Astrocyte (in vitro differentiated cells and primary cell): ENCODE measurements around the gene AIFM2. TPM values are rescaled to one million over a fixed set of nuclear protein-coding genes. Genes with fewer than 3 reads are reported as not detected.
"Not testable (repeated sequence)": the region's sequence is repeated elsewhere in the genome, so short reads cannot be mapped to it uniquely, and the experiment has no call there.

Source experiments
- DNase-seq: peaks from one replicate; pipeline ENCODE4 v3.0.0-alpha.2; 2010; ENCODE audit warnings: low read depth
- FAIRE-seq: peaks from 2 replicates; lab custom pipeline; 2011; peaks lifted over from hg19 to GRCh38; lab: Jason Lieb, UNC
- H2AFZ ChIP-seq: 2 replicates; pipeline ENCODE4 v1.6.0; 2012; ENCODE audit warnings: low read depth, low read length, inconsistent platforms
- H3K27ac ChIP-seq: 2 replicates; pipeline ENCODE4 v1.5.1; 2011; ENCODE audit warnings: low read depth, low read length, inconsistent platforms
- H3K27me3 ChIP-seq: 2 replicates; pipeline ENCODE4 v1.6.0; 2011; ENCODE audit warnings: low read length, inconsistent platforms; ENCODE audit not compliant: insufficient read depth
- H3K36me3 ChIP-seq: 2 replicates; pipeline ENCODE4 v1.5.1; 2011; ENCODE audit warnings: low read length, inconsistent platforms; ENCODE audit not compliant: insufficient read depth
- H3K4me1 ChIP-seq: 2 replicates; pipeline ENCODE4 v1.5.1; 2011; ENCODE audit warnings: low read length, inconsistent platforms; ENCODE audit not compliant: insufficient read depth
- H3K4me2 ChIP-seq: 2 replicates; pipeline ENCODE4 v1.6.0; 2012; ENCODE audit warnings: low read length, inconsistent platforms
- H3K4me3 ChIP-seq: 2 replicates; pipeline ENCODE4 v1.5.1; 2011; ENCODE audit warnings: low read depth, mild to moderate bottlenecking, low read length, inconsistent platforms; ENCODE audit not compliant: insufficient read depth
- H3K79me2 ChIP-seq: 2 replicates; pipeline ENCODE4 v1.6.0; 2012; ENCODE audit warnings: mild to moderate bottlenecking, low read length, inconsistent platforms; ENCODE audit not compliant: insufficient read depth
- H3K9ac ChIP-seq: 2 replicates; pipeline ENCODE4 v1.6.0; 2012; ENCODE audit warnings: mild to moderate bottlenecking, low read length, inconsistent platforms
- H3K9me3 ChIP-seq: 2 replicates; pipeline ENCODE4 v1.5.1; 2012; ENCODE audit warnings: low read depth, mild to moderate bottlenecking, low read length, inconsistent platforms; ENCODE audit not compliant: insufficient read depth
- H4K20me1 ChIP-seq: 2 replicates; pipeline ENCODE4 v1.6.0; 2012; ENCODE audit warnings: low read length, inconsistent platforms; ENCODE audit not compliant: insufficient read depth
- H3K27ac Mint-ChIP-seq: one replicate; pipeline ENCODE4 v1.8.0; 2021; ENCODE audit warnings: mild to moderate bottlenecking, mixed read lengths; ENCODE audit not compliant: unreplicated experiment
- H3K27me3 Mint-ChIP-seq: one replicate; pipeline ENCODE4 v1.8.0; 2021; ENCODE audit warnings: low read depth, mixed read lengths; ENCODE audit not compliant: unreplicated experiment
- H3K36me3 Mint-ChIP-seq: one replicate; pipeline ENCODE4 v1.8.0; 2021; ENCODE audit warnings: low read depth, mixed read lengths; ENCODE audit not compliant: unreplicated experiment
- H3K4me1 Mint-ChIP-seq: one replicate; pipeline ENCODE4 v1.8.0; 2021; ENCODE audit warnings: low read depth, mixed read lengths; ENCODE audit not compliant: unreplicated experiment
- H3K4me3 Mint-ChIP-seq: one replicate; pipeline ENCODE4 v1.8.0; 2021; ENCODE audit warnings: mild to moderate bottlenecking, moderate library complexity, mixed read lengths; ENCODE audit not compliant: unreplicated experiment
- H3K9me3 Mint-ChIP-seq: one replicate; pipeline ENCODE4 v1.8.0; 2021; ENCODE audit warnings: mild to moderate bottlenecking, mixed read lengths; ENCODE audit not compliant: unreplicated experiment
- EZH2 ChIP-seq: IDR thresholded peaks from 2 replicates; pipeline ENCODE4 v1.6.1; 2012; ENCODE audit warnings: mild to moderate bottlenecking, low read length, inconsistent platforms; ENCODE audit not compliant: insufficient read depth
- total RNA-seq: library from RNA; stranded (reverse); gene quantifications from 2 replicates; pipeline ENCODE4 v1.2.1, GENCODE V29; 2021
- TF ChIP-seq, protein P1 (sequence below): IDR thresholded peaks from 2 replicates; pipeline ENCODE4 v1.5.1; 2011; ENCODE audit warnings: low read depth, mild to moderate bottlenecking, inconsistent platforms, low read length, moderate library complexity; ENCODE audit not compliant: insufficient read depth

Gene AIFM2
- total RNA-seq, 1 donor from 2014 or later, result 7.1 TPM

DNA sequence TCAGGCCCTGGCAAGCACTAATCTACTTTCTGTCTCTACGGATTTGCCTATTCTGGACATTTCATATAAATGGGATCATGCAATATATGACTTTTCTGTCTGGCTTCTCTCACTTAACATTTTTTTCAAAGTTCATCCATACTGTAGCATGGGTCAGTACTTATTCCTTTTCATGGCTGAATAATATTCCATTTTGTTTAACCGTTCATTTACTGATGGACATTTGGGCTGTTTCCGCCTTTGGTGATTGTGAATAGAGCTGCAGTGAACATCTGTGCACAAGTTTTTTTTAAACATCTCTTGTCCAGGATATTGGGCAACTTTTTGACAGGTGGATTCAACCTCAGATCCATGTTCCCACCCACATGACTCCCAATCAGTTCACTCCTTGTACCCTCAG lies 31.0 kb downstream of the AIFM2 start:
- DNase-seq (no peak), FAIRE-seq (no peak)
- no peak overlapping the region for H3K4me3 Mint-ChIP-seq
- Histone ChIP-seq H3K4me1 (no peaks in the 10 kb centered on the region), H3K9me3 (no peaks in the 10 kb centered on the region), H3K4me3 (no peak overlapping the region), H3K9ac (no peak overlapping the region), H3K36me3 (peaks cover 6% of the 10 kb centered on the region), H3K27me3 (no peaks in the 10 kb centered on the region), H3K27ac (no peak overlapping the region), H2AFZ (no peak overlapping the region), H4K20me1 (no peaks in the 10 kb centered on the region), H3K79me2 (no peaks in the 10 kb centered on the region), H3K4me2 (no peak overlapping the region)
- no peak overlapping the region for H3K27ac Mint-ChIP-seq
- H3K9me3 Mint-ChIP-seq, result no peaks in the 10 kb centered on the region
- H3K4me1 Mint-ChIP-seq, result no peaks in the 10 kb centered on the region
- TF ChIP-seq, protein P1, sequence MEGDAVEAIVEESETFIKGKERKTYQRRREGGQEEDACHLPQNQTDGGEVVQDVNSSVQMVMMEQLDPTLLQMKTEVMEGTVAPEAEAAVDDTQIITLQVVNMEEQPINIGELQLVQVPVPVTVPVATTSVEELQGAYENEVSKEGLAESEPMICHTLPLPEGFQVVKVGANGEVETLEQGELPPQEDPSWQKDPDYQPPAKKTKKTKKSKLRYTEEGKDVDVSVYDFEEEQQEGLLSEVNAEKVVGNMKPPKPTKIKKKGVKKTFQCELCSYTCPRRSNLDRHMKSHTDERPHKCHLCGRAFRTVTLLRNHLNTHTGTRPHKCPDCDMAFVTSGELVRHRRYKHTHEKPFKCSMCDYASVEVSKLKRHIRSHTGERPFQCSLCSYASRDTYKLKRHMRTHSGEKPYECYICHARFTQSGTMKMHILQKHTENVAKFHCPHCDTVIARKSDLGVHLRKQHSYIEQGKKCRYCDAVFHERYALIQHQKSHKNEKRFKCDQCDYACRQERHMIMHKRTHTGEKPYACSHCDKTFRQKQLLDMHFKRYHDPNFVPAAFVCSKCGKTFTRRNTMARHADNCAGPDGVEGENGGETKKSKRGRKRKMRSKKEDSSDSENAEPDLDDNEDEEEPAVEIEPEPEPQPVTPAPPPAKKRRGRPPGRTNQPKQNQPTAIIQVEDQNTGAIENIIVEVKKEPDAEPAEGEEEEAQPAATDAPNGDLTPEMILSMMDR, result no peak
- no peak for TF ChIP-seq EZH2
- no peaks in the 10 kb centered on the region for H3K27me3 Mint-ChIP-seq
- peaks cover 42% of the 10 kb centered on the region for H3K36me3 Mint-ChIP-seq

DNA sequence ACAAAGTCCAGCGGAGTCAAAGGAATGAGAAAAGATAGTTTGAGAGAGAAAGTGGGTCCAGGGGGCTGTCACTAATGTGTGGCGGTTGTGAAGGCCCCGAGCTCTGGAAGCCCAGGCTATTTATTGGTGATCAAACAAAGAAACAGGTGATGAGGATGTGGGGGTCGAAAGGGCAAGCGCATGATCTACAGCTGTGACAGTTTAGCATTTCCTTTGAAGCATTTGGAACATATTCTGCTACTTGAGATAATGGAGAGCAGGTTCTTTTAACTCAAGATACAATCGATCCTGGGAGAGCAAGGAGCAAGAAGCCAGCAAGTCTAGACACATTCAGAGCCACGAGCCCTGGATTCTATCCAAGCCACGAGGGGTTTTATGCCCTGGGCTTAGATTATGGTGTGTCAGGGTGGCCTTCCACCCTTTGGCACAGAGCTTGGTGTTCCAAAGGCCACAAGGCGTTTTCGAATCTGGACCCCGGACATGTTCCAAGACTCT lies 31.5 kb downstream of the AIFM2 start:
- H3K4me1 ChIP-seq, H3K9me3 Mint-ChIP-seq, H4K20me1 ChIP-seq, H3K4me2 ChIP-seq, H2AFZ ChIP-seq, H3K79me2 ChIP-seq, H3K36me3 ChIP-seq, H3K27ac ChIP-seq, H3K9me3 ChIP-seq, H3K4me3 ChIP-seq, DNase-seq, FAIRE-seq, H3K4me1 Mint-ChIP-seq, H3K9ac ChIP-seq, H3K27me3 Mint-ChIP-seq, H3K27me3 ChIP-seq, H3K27ac Mint-ChIP-seq, H3K4me3 Mint-ChIP-seq: not testable (repeated sequence)
- H3K36me3 Mint-ChIP-seq, result peaks cover 42% of the 10 kb centered on the region

DNA sequence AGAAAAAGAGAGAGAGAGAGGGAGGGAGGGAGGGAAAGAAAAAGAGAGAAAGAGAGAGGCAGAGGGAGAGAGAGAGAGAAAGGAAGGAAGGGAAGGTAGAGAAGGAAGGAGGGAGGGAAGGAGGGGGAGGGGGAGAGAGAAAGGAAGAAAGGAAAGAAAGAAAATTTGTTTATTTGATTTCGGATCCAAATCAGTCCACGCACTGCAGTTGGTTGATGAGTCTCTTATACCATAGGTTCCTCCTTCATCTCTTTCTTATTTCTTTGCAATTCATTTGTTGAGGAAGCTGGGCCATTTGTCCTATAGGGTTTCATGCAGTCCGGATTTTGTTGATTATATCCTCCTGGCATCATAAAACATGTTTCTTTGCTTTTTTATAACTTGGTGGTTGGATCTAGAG lies 34.4 kb downstream of the AIFM2 start:
- Mint-ChIP-seq H3K9me3 (no peaks in the 10 kb centered on the region), H3K4me1 (no peaks in the 10 kb centered on the region), H3K27ac (no peak overlapping the region), H3K36me3 (peaks cover 47% of the 10 kb centered on the region), H3K4me3 (no peak overlapping the region), H3K27me3 (no peaks in the 10 kb centered on the region)
- Histone ChIP-seq H3K4me1 (no peaks in the 10 kb centered on the region), H4K20me1 (no peaks in the 10 kb centered on the region), H3K36me3 (peaks cover 16% of the 10 kb centered on the region), H3K9ac (no peak overlapping the region), H2AFZ (no peak overlapping the region), H3K9me3 (no peaks in the 10 kb centered on the region), H3K79me2 (no peaks in the 10 kb centered on the region), H3K4me3 (no peak overlapping the region), H3K27me3 (no peaks in the 10 kb centered on the region), H3K27ac (no peak overlapping the region), H3K4me2 (no peak overlapping the region)
- TF ChIP-seq EZH2, result no peak
- TF ChIP-seq, protein P1, result no peak
- DNase-seq (no peak), FAIRE-seq (no peak)
